Activated CD4-positive, CD25-positive, alpha-beta regulatory T cell (primary cell): Measurements from ENCODE around the gene LARP6.
"Not testable (repeated sequence)": the region's sequence is repeated elsewhere in the genome, so short reads cannot be mapped to it uniquely, and the experiment has no call there.

Experiments used
- DNase-seq, 4 experiments: peaks; one replicate each; lab custom pipeline; 2025; lab: John Stamatoyannopoulos, UW

The LARP6 gene

DNA sequence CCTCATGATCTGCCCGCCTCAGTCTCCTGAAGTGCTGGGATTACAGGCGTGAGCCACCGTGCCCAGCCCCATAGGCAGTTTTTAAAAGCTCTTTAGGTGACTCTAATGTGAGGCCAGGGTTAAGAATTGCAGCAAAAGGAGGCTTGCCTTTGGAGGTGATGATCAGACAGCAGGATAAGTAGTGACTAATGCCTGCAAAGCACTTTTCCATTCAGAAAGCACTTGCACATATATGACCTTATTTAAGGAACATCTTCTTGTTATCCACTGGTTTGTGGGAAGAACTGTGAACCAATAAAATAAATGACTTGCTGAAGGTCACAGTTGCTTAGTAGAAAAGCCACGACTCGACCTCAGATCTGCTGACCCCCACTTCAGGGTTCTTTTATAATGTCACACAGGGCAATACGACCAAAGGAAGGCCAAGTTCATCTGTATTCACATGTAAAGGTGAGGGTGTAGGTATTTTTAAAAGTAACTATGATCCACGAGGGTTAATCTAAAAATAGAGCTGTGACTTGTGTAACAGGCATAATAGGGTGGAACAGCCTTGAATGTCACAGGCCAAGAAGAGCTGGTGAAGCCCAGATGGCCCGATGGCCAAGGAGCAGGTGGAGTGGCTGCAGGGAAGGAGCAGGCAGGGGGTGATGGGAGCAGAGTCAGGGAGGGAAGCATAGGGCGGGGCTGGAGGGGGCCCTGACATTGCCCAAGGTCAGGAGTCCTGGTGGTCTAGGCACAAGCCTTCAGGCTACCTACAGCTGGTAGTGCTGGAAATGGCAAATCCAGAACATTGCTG is 24.4 kb downstream of the LARP6 start:
- no peak for DNase-seq

DNA sequence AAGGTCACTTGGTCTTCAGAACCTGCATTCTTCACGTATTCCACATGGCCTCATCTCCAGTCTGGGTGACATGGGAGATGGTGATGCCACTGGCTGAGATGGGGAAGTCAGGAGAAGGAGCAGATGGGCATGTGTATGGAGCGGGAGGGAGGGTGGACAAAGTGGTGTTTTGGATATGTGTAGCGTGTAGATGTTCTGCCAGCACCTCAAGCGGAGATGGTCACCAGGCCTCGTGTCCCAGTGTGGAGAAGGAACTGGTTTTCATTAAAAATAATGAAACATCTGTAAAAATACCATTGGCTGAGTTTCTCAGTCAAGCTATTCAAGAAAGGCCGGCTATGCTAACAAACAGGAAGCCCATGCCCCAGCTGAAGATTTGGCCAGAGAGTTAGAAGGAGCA is 26.2 kb downstream of the LARP6 start:
- no peak for DNase-seq

- DNase-seq, result no peak
These were observed 27.3 kb downstream of the LARP6 start for GRCh38 chr15:70826634-70827033.

DNA sequence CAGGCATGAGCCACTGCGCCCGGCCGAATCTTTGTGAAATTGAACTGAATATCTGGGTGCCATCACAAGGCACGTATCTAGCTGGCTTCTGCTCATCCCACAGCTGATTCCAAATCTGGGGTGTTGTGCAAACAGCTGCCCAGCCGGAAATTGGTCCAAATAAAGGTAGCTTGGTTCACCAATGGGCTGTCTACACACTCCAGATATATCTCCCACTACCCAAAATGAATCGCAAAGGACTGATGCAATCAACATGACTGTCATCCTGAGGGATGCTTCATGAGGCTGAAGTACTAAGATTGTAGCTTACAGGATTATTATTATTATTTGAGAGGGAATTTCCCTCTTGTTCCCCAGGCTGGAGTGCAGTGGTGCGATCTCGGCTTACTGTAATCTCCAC is 28.1 kb downstream of the LARP6 start:
- DNase-seq, result no peak

DNA sequence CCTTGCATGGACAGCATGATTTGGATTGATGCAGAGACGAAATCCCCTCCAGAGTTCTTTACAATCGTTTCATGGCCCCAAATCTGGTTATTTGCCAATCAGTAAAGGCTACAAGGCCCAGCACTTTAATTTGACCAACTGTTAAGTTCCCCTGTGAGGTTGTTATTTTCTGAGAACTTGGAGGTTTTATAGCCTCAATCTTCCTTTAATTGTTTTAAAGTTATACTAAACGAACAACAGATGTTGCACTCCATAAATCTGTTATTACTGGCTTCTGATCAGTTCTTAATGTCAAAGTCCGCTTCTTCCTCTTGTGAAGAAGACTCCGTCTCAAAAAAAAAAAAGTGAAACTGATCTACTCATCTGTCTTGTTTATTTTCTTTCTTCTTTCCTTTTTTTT is 30.8 kb downstream of the LARP6 start:
- no peak for DNase-seq

- no peak for DNase-seq
These were observed 33.7 kb downstream of the LARP6 start for GRCh38 chr15:70820214-70820613.

DNA sequence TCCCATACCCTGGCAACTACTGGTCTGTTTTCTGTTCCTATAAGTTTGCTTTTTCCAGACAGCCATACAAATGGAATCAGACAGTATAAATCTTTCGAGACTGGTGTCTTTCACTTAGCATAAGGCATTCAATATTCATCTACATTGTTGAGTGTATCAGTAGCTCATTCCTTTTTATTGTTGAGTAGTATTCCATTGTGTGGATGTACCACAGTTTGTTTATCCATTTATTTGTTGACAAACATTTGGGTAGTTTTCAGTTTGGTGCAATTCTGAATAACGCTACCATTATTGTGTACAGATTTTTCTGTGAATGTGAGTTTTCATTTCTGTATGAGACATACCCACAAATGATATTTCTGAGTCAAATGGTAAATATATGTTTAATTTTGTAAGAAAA is 35.4 kb downstream of the LARP6 start:
- no peak for DNase-seq

DNA sequence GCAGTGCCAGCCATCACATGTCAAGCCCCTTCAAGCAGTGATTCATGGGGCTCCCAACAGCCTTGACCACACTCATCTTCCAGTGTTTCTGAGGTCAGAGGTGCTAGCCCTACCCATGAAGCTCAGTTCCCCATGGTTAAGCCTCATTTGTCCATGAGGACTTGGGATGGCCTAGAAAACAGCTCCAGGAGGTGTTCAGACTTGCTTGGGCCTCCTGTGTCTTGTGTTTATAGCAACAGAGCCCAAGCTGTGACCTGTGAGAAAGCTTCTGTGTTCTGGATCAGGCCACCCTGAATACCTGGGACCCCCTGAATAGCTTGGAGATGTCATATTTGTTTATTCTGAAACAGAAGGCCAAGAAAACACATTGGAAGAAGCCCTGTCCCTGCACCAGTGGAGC is 36.7 kb downstream of the LARP6 start:
- no peak for DNase-seq

DNA sequence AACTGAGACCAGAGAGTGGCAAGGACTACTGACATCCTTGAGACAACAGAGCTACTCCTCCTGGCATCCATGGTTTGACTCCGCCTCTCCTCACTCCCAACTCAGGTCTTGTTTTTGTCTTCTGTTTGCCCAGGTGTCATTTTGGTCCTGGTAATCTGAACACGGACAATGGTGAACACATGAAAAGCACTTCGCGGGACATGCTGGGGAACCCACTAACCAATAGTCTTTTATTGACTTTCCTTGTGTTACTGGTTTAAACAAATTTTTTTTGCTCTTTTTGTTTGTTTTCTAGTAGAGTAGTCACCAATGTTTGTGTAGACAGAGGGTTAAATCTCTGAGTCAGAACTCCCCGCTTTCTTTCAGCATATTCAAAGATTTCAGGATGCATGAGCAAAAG is 38.4 kb downstream of the LARP6 start:
- DNase-seq, result no peak

DNA sequence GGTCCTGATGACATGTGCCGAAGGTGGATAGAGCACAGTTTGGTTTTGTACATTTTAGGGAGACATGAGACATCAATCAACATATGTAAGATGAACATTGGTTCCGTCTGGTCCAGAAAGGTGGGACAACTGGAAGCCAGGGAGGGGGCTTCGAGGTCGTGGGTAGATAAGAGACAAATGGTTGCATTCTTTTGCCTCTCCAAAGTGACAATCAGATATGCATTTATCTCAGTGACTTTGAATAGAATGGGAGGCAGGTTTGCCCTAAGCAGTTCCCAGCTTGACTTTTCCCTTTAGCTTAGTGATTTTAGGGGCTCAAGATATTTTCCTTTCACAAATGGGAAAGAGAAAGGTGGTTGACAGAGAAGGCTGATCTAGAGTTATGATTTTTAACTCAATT is 38.9 kb downstream of the LARP6 start:
- DNase-seq, result not testable (repeated sequence)

- no peak for DNase-seq
These were observed 41.1 kb downstream of the LARP6 start for GRCh38 chr15:70812827-70813364.

GRCh38 chr15:70810916-70811578 is 42.9 kb downstream of the LARP6 start:
- DNase-seq, result no peak

DNA sequence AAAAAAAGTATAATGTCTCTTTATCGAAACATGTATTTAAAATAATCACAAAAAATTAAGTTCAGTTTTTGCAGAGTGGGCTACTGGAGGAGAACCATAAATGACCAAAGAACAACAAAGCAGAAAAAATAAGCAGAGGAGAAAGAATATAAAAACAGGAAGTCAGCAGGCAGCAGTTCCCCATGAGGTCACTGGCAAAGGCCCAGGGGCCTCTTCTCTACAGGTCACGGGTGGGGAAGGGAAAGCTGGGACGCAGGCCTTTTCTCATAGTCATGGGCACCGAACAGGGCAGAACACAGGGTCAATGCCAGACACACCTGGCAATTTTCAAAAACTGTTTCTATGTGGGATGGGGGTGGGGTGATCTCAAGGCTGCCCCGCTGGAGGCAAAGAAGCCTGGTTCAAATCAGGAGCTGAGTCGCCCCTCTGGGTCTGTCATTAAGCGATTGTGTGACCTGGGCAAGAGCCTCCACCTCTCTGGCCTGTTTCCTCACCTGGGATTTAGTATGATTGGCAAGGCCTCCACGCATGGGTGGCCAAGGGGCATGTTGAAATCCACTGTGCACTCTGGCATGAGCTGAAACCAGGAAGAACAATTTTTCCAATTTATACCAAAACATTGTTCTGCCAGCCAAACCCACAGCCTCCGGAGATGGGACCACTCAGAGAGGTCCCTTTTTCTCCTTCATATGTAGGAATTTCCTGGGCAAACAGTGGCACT is 46.8 kb downstream of the LARP6 start:
- no peak for DNase-seq

DNA sequence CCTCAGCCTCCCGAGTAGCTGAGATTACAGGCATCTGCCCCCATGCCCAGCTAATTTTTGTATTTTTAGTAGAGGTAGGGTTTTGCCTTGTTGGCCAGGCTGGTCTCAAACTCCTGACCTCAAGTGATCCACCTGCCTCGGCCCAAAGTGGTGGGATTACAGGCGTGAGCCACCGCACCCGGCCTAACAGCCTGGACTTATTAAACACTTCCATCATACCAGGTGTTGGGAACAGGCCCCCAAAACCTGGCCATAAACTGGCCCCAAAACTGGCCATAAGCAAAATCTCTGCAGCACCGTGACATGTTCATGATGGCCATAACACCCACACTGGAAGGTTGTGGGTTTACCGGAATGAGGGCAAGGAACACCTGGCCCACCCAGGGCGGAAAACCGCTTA is 49.6 kb downstream of the LARP6 start:
- not testable (repeated sequence) for DNase-seq

- no peak for DNase-seq
These were observed 51.3 kb downstream of the LARP6 start for GRCh38 chr15:70802629-70803028.

DNA sequence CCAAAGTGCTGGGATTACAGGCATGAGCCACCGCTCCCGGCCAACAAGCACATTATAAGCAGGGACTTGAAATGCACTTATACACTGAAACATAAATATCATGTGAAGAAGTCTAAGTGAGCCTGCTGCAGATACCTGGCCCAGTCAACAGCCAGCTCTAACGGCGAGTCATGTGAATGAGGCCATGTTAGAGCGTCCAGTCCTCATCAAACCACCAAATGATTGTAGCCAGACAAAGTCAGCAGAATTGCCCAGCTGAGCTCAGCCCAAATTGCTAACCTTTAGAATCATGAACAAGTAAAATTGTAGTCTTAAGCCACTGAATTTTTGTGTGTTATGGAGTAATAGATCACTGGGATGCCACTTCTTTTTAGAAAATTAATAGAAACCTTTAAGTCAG is 52.8 kb downstream of the LARP6 start:
- no peak for DNase-seq

- DNase-seq, result no peak
These were observed 54.1 kb downstream of the LARP6 start for GRCh38 chr15:70799667-70800450.

- no peak for DNase-seq
These were observed 56.5 kb downstream of the LARP6 start for GRCh38 chr15:70797464-70797863.

DNA sequence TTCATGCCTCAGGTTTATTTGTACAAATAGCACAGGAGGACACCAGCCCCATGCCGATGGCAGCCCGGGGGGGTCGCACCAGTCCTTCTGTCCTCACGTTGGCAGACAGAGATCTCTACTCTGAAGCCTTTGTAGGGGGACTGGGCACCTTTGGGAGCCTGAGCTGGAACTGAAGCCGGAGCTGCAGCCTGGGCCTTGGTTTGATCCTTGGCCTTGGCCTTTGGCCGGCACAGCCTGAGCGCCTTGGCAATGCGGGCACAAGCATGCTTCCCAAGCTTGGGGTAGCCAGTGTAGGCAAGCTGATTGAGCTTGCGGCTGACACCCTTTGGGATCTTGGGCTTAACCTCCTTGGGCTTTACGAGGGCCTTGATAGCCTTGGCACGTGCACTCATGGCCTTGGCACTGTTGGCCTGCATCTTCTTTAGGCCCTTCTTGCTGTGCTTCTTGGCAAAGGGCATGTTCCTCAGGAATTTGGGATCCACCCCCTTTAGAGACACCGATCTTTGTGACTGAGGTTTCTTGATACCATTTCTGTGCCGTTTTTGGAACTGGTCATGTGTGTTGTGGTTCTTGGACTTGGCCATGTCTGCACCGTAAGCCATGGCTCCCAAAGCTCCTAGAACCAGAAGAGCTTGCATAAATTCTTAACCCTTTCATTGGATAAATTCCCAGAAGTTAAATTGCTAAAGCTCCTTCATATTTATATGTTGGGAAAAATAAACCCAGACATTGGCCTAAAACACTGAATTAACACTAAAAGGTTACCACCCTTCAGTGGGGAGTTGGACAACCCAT is 57.2 kb downstream of the LARP6 start:
- DNase-seq, result no peak

GRCh38 chr15:70795311-70795665 is 58.7 kb downstream of the LARP6 start:
- DNase-seq, result no peak

DNA sequence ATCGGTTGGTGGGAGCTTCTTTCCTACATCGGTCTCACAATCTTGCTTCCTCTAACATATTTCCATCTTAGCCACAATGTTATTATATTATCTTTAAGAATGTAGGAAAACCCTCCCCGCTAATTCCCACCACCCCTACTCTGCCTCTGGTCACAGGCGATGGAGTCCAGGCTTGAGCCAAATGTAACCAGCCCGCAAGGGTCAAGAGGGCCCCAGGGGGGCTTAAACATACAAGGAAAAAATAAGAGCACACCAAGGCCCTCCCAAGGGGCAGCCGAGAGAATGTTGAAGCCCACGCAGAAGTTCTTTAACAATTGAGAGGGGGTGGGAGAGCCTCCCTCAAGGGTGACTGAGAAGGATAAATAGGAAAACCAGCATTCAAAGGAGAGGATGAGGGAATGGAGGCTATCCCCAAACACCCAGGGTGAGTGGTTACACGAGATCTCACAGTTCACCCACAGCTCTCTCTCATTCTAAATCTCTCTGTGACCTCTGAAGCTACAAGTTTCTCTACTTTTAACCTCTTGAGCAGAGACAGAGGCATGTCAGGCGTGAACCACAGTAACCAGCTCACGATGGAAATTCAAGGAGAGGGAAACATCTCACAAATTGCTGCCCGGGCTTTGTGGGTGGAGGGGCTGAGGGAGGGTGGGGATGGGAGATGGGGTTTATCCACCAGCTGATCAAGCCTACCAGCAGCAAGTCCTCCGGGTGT is 59.2 kb downstream of the LARP6 start:
- DNase-seq, result no peak
